IMR-90 (cell line): ENCODE data around the gene SNX11.

ENCODE experiments used
- CEBPB ChIP-seq: IDR thresholded peaks from 2 replicates; pipeline ENCODE4 v1.6.1; 2012; ENCODE audit warnings: low read depth, low read length, improper control_type of control experiment
- CTCF ChIP-seq: conservative IDR thresholded peaks from 2 replicates; pipeline ENCODE4 v1.5.1; 2012; ENCODE audit warnings: mild to moderate bottlenecking, low read depth, low read length, improper control_type of control experiment
- FOS ChIP-seq: fragments of 150-350 bp; IDR thresholded peaks from 2 replicates; pipeline ENCODE4 v1.6.1; 2016; ENCODE audit warnings: low read depth, low read length
- MAFK ChIP-seq: IDR thresholded peaks from 2 replicates; pipeline ENCODE4 v1.6.1; 2012; ENCODE audit warnings: low read depth, low read length, improper control_type of control experiment
- MAZ ChIP-seq: IDR thresholded peaks from 2 replicates; pipeline ENCODE4 v1.6.1; 2012; ENCODE audit warnings: low read depth, mild to moderate bottlenecking, low read length, improper control_type of control experiment, moderate library complexity, borderline replicate concordance
- MXI1 ChIP-seq: IDR thresholded peaks from 2 replicates; pipeline ENCODE4 v1.6.1; 2012; ENCODE audit warnings: low read depth, mild to moderate bottlenecking, low read length, moderate library complexity, borderline replicate concordance
- POLR2A ChIP-seq: IDR thresholded peaks from 2 replicates; pipeline ENCODE4 v1.6.1; 2012; ENCODE audit warnings: mild to moderate bottlenecking, low read depth, low read length
- RAD21 ChIP-seq: IDR thresholded peaks from 2 replicates; pipeline ENCODE4 v1.6.1; 2012; ENCODE audit warnings: low read length, improper control_type of control experiment
- RCOR1 ChIP-seq: IDR thresholded peaks from 2 replicates; pipeline ENCODE4 v1.6.1; 2012; ENCODE audit warnings: mild to moderate bottlenecking, low read length, improper control_type of control experiment; ENCODE audit not compliant: insufficient replicate concordance
- RFX5 ChIP-seq: IDR thresholded peaks from 2 replicates; pipeline ENCODE4 v1.8.0; 2012; ENCODE audit warnings: low read depth, mild to moderate bottlenecking, low read length, moderate library complexity
- SMC3 ChIP-seq: fragments of 150-350 bp; IDR thresholded peaks from 2 replicates; pipeline ENCODE4 v1.6.1; 2016; ENCODE audit warnings: low read depth, mild to moderate bottlenecking, antibody characterized with exemption, low read length, moderate library complexity

DNA sequence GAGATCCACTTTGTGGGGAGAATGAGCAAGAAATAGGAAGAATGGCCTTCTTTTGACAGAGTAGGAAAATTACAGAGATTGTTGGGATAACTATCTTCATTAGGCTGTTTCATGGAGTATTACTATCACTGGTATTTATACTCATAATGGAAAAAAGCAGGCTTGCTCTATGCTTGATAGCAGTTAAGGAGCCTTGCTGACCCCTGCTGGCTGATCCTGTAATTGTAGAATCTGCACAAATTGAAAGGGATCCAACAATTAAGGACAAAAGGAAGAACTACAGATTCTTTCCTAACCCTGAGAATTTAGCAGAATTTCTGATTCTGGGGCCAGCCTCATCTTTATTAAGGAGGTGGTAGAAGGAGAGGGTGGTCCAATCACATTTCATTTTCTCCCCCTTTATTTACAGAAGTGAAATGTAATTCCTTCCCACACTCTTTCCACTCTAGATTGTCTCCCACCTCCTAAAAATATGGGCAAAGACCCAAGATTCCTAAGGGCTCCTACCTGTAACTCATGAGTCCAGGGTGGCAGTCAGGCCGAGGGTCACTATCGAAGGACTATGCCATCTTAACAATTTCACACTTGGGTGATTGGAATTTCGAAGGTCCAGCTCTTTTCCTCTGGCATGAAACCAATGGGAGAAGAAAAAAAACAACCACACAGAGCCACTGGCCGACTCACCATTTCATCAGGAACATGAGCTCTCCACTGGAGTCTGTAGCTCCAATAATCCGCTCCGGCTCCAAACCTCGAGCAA lies 33.1 kb upstream of the SNX11 start:
- TF ChIP-seq RAD21: peak; percentile 91
- peak; percentile 93 for TF ChIP-seq CTCF
- TF ChIP-seq POLR2A: no peak
- TF ChIP-seq FOS: no peak
- no peak for TF ChIP-seq RFX5
- TF ChIP-seq SMC3: peak; percentile 97
- no peak for TF ChIP-seq CEBPB
- no peak for TF ChIP-seq MAZ
- no peak for TF ChIP-seq RCOR1
- no peak for TF ChIP-seq MXI1
- TF ChIP-seq MAFK: 0 out of 2 replicates have a peak, but pooled peaks have one; percentile 36
